ENCODE data around the gene STK25.

The STK25 gene

GRCh38 chr2:241500016-241500415 lies 8.4 kb downstream of the STK25 start:
- ChIA-PET POLR2A (no interaction called here), CTCF (no interaction called here)
- TF ChIP-seq GLIS2 (tag by site-specific recombination; IDR thresholded peaks at IDR 0.05) (no peak), YY1 (tag by site-specific recombination; IDR thresholded peaks at IDR 0.05) (no peak), ZNF76 (tag by site-specific recombination; IDR thresholded peaks at IDR 0.05; ENCODE audit: borderline replicate concordance, low read depth) (no peak), ZNF747 (tag by site-specific recombination; IDR thresholded peaks at IDR 0.05) (no peak), HOXD13 (CRISPR knock-in tag; IDR thresholded peaks at IDR 0.05; ENCODE audit: borderline replicate concordance) (no peak), ZNF654 (tag by site-specific recombination; IDR thresholded peaks at IDR 0.05; ENCODE audit: low read depth) (no peak), ZIC2 (tag by site-specific recombination; IDR thresholded peaks at IDR 0.05) (no peak), CTCF (tag by site-specific recombination; IDR thresholded peaks at IDR 0.05) (no peak), ZNF274 (IDR thresholded peaks at IDR 0.05; ENCODE audit: low read length) (no peak), ZNF274 (tag by site-specific recombination; IDR thresholded peaks at IDR 0.05; ENCODE audit: borderline replicate concordance) (no peak), ELK4 (IDR thresholded peaks at IDR 0.05; ENCODE audit: borderline replicate concordance, low read depth, low read length) (no peak), ZNF292 (tag by site-specific recombination; IDR thresholded peaks at IDR 0.05; ENCODE audit: borderline replicate concordance, low read depth) (no peak), ZNF19 (tag by site-specific recombination; IDR thresholded peaks at IDR 0.05; ENCODE audit: low read depth) (no peak)
- H3K4me3 ChIP-seq (ENCODE audit: low read depth, low read length) = no peak overlapping the region
- H3K4me1 ChIP-seq (ENCODE audit: control insufficient read depth, insufficient read depth, low read length) = no peaks in the 10 kb centered on the region
- no peaks in the 10 kb centered on the region for H3K9me3 ChIP-seq (ENCODE audit: control insufficient read depth, insufficient read depth, low read depth, low read length)
- peaks cover 11 to 77% of the 10 kb centered on the region in 2 experiments; a peak in 2 of 3 replicates for H3K36me3 ChIP-seq (ENCODE audit: control insufficient read depth in 2 of 2, insufficient read depth in 1 of 2, low read length in 2 of 2)
- H3K27ac ChIP-seq (ENCODE audit: extremely low read depth, low read depth, low read length) = no peak overlapping the region

- POLR2A ChIA-PET = interaction anchor here (1.0 kb wide), 1 partner anchor 19 kb away, joined by 3 read pairs; no protein-coding TSS in a partner anchor
- peaks cover 12 to 80% of the 10 kb centered on the region in 2 experiments; a peak in 2 of 3 replicates for H3K36me3 ChIP-seq (ENCODE audit: control insufficient read depth in 2 of 2, insufficient read depth in 1 of 2, low read length in 2 of 2)
- H3K4me1 ChIP-seq (ENCODE audit: control insufficient read depth, insufficient read depth, low read length) = no peaks in the 10 kb centered on the region
- CTCF ChIA-PET = no interaction called here
- H3K4me3 ChIP-seq (ENCODE audit: low read depth, low read length) = no peak overlapping the region
- no peak overlapping the region for H3K27ac ChIP-seq (ENCODE audit: extremely low read depth, low read depth, low read length)
- H3K9me3 ChIP-seq (ENCODE audit: control insufficient read depth, insufficient read depth, low read depth, low read length) = no peaks in the 10 kb centered on the region
- no peak for TF ChIP-seq ZNF777 (tag by site-specific recombination; IDR thresholded peaks at IDR 0.05; ENCODE audit: borderline replicate concordance)
- TF ChIP-seq ZBTB10 (tag by site-specific recombination; IDR thresholded peaks at IDR 0.05) = no peak
- TF ChIP-seq PRDM10 (tag by site-specific recombination; IDR thresholded peaks at IDR 0.05) = peak; percentile 26; the same call in 1 of the 2 replicates
- no peak for TF ChIP-seq ZNF704 (tag by site-specific recombination; IDR thresholded peaks at IDR 0.05)
- TF ChIP-seq ZNF513 (tag by site-specific recombination; IDR thresholded peaks at IDR 0.05) = no peak
- no peak for TF ChIP-seq HOXD13 (CRISPR knock-in tag; IDR thresholded peaks at IDR 0.05; ENCODE audit: borderline replicate concordance)
- peak; percentile 82 for TF ChIP-seq OSR2 (tag by site-specific recombination; IDR thresholded peaks at IDR 0.05)
- peak; percentile 78 for TF ChIP-seq GLIS1 (tag by site-specific recombination; IDR thresholded peaks at IDR 0.05)
- TF ChIP-seq ZNF707 (tag by site-specific recombination; IDR thresholded peaks at IDR 0.05) = no peak
- peak; percentile 34; the same call in 1 of the 2 replicates for TF ChIP-seq SCRT1 (tag by site-specific recombination; IDR thresholded peaks at IDR 0.05; ENCODE audit: borderline replicate concordance)
These were observed 9.0 kb downstream of the STK25 start for GRCh38 chr2:241499146-241499965.
